ENCODE data around the gene OR1I1. TPM values are rescaled to one million over a fixed set of nuclear protein-coding genes. Genes with fewer than 3 reads are reported as not detected.

The OR1I1 gene
- total and polyA plus RNA-seq, 7 donors = not detected

DNA sequence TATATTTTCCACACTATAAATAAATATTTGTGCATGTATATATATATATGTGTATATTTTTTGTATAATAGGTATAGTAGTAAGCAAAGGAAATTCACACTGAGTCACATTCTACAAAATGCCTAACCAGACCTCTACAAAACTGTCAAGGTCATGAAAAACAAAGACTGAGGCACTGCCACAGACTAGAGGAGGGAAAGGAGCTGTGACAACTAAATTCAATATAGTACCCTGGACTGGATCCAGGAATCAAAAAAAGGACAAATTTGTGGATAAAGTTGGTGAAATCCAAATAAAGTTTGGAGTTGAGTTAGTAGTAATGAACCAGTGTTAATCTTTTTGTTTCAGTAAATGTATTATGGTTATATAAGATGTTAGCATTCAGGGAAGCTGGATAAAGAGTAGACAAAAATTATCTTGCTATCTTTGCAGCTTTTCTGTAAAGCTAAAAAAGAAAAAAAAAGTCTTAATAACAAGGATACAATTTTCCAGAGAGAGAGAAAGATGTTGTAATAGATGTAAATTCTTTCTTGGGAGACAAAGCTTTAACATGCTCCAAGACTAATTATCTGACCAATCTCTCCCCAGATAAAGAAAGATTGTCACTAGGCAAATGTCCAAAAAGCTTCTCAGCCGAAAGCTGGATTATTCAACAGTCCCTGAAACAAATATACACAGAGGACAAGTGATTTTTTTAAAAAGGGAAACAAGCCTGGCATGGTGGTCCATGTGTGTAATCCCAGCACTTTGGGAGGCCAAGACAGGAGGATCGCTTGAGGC lies 44.3 kb downstream of the OR1I1 start:
- H3K4me3 ChIP-seq = peak overlapping the region; percentile 13 to 89 (median 78)
- no peaks in the 10 kb centered on the region for H3K9me3 ChIP-seq
- peaks cover 0 to 18% (median 5%) of the 10 kb centered on the region in 4 donors for H3K36me3 ChIP-seq
- TF ChIP-seq POLR2AphosphoS5 (IDR thresholded peaks at IDR 0.05) = no peak
- TF ChIP-seq, protein P1, sequence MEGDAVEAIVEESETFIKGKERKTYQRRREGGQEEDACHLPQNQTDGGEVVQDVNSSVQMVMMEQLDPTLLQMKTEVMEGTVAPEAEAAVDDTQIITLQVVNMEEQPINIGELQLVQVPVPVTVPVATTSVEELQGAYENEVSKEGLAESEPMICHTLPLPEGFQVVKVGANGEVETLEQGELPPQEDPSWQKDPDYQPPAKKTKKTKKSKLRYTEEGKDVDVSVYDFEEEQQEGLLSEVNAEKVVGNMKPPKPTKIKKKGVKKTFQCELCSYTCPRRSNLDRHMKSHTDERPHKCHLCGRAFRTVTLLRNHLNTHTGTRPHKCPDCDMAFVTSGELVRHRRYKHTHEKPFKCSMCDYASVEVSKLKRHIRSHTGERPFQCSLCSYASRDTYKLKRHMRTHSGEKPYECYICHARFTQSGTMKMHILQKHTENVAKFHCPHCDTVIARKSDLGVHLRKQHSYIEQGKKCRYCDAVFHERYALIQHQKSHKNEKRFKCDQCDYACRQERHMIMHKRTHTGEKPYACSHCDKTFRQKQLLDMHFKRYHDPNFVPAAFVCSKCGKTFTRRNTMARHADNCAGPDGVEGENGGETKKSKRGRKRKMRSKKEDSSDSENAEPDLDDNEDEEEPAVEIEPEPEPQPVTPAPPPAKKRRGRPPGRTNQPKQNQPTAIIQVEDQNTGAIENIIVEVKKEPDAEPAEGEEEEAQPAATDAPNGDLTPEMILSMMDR (IDR thresholded peaks at IDR 0.05) = no peak
- TF ChIP-seq EP300 (IDR thresholded peaks at IDR 0.05) = no peak
- TF ChIP-seq POLR2A (IDR thresholded peaks at IDR 0.05) = no peak
- peak overlapping the region; percentile 92 to 98 (median 96) for H3K27ac ChIP-seq
- peaks cover 0 to 31% (median 27%) of the 10 kb centered on the region in 4 donors for H3K4me1 ChIP-seq
- 76 to 85% methylated on average over 2 of the region's 2 CpGs for WGBS, 2 donors
- no peaks in the 10 kb centered on the region for H3K27me3 ChIP-seq
- intact Hi-C loops (cut with DNase I) = loop anchor here (10.0 kb wide), 1 partner anchor 948 kb away; the partner anchor contains the start of gene TPM4
- DNase-seq = peak; percentile 6

GRCh38 chr19:15128162-15128770 lies 46.3 kb downstream of the OR1I1 start:
- no peaks in the 10 kb centered on the region for H3K9me3 ChIP-seq
- peak; percentile 13 for DNase-seq
- peaks cover 0 to 22% (median 17%) of the 10 kb centered on the region in 4 donors for H3K4me1 ChIP-seq
- intact Hi-C loops (cut with DNase I) = loop anchor here (10.0 kb wide), 1 partner anchor 947 kb away; the partner anchor contains the start of gene TPM4
- H3K36me3 ChIP-seq = no peaks in the 10 kb centered on the region
- H3K27me3 ChIP-seq = no peaks in the 10 kb centered on the region
- TF ChIP-seq POLR2A (IDR thresholded peaks at IDR 0.05) = no peak
- TF ChIP-seq, protein P1 (IDR thresholded peaks at IDR 0.05) = no peak
- no peak for TF ChIP-seq POLR2AphosphoS5 (IDR thresholded peaks at IDR 0.05)
- no peak for TF ChIP-seq EP300 (IDR thresholded peaks at IDR 0.05)
- H3K4me3 ChIP-seq = no peak overlapping the region
- WGBS, 2 donors = 17 to 67% methylated on average over 6 of the region's 6 CpGs
- no peak overlapping the region for H3K27ac ChIP-seq

GRCh38 chr19:15129856-15130585 lies 48.0 kb downstream of the OR1I1 start:
- intact Hi-C loops (cut with DNase I) = loop anchor here (10.0 kb wide), 1 partner anchor 945 kb away; the partner anchor contains the start of gene TPM4
- Histone ChIP-seq H3K27ac (no peak overlapping the region), H3K9me3 (no peaks in the 10 kb centered on the region), H3K4me1 (peaks cover 0 to 5% (median under 1%) of the 10 kb centered on the region in 4 donors), H3K27me3 (no peaks in the 10 kb centered on the region), H3K4me3 (no peak overlapping the region), H3K36me3 (no peaks in the 10 kb centered on the region)
- 42 to 53% methylated on average over 16 of the region's 16 CpGs for WGBS, 2 donors
- TF ChIP-seq, protein P1 (IDR thresholded peaks at IDR 0.05) = no peak
- TF ChIP-seq POLR2A (IDR thresholded peaks at IDR 0.05) = no peak
- no peak for TF ChIP-seq EP300 (IDR thresholded peaks at IDR 0.05)
- TF ChIP-seq POLR2AphosphoS5 (IDR thresholded peaks at IDR 0.05) = no peak
- peak; percentile 4 for DNase-seq

DNA sequence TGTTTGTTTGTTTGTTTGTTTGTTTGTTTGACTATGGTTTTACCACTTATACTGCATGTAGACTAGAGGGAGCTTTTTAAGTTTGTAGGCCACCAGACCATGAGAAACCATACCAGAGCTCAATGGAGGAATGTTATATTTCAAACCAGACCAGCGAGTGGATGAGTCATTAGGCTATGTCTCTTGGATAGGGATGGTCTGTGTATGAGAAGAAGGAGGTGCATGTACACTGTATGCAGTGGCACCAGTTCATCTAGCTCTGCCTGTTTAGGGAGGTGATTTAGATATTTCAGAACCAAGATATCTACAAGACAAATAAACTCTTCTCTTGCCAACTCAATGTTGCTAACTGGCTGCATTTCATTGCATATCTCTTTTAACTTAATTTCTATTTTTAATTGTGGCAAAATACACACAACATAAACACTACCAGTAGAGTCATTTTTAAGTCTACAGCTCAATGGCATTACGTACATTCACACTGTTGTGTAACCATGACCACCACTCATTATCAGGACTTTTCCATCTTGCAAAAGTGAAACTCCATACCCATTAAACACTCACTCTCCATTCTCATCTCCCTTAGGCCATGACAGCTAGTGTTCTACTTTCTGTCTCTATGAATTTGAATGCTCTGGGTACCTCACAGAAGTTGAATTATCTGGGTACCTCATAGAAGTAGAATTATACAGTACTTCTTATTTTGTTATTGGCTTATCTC lies 54.4 kb downstream of the OR1I1 start:
- peaks cover 0 to 6% (median 2%) of the 10 kb centered on the region in 4 donors for H3K9me3 ChIP-seq
- no peak overlapping the region for H3K4me3 ChIP-seq
- no peaks in the 10 kb centered on the region for H3K36me3 ChIP-seq
- TF ChIP-seq, protein P1 (IDR thresholded peaks at IDR 0.05) = no peak
- TF ChIP-seq POLR2AphosphoS5 (IDR thresholded peaks at IDR 0.05) (no peak), POLR2A (IDR thresholded peaks at IDR 0.05) (no peak), EP300 (IDR thresholded peaks at IDR 0.05) (no peak)
- DNase-seq = no peak
- no peaks in the 10 kb centered on the region for H3K4me1 ChIP-seq
- intact Hi-C loops (cut with DNase I) = no loop called here
- H3K27ac ChIP-seq = no peak overlapping the region
- 69 to 78% methylated on average over 2 of the region's 2 CpGs for WGBS, 2 donors
- H3K27me3 ChIP-seq = no peaks in the 10 kb centered on the region

Data from sigmoid colon (tissue), 7 donors.